Panc1 (cell line): Measurements from ENCODE around the gene PCGF3. TPM values are rescaled to one million over a fixed set of nuclear protein-coding genes. Genes with fewer than 3 reads are reported as not detected.

Experiments used
- ATAC-seq: fragments of 200-7000 bp; cut with Tn5 transposase; 2 replicates; pipeline ENCODE4 v1.9.1; 2020; ENCODE audit warnings: mild to moderate bottlenecking, moderate library complexity
- BruUV-seq: library from RNA; stranded (reverse); fragments of 400-500 nt; replicated peaks from 2 replicates; lab custom pipeline; 2021; lab: Mats Ljungman, UMichigan
- CTCF ChIA-PET: fragments of 300-600 bp; sonication (Branson Sonifier 250); formaldehyde crosslinking; loops from one replicate; lab custom pipeline; 2022; ENCODE audit warnings: antibody characterized with exemption; lab: Charles Lee
- POLR2A ChIA-PET: fragments of 300-600 bp; sonication (Branson Sonifier 250); formaldehyde crosslinking; loops from one replicate; lab custom pipeline; 2022; ENCODE audit warnings: antibody characterized with exemption; lab: Charles Lee
- DNase-seq: peaks from one replicate; pipeline ENCODE4 v3.0.0-alpha.2; 2010; ENCODE audit warnings: low read depth, low spot score
- H3K27ac ChIP-seq: 2 replicates; pipeline ENCODE4 v1.5.1; 2011; ENCODE audit warnings: mild to moderate bottlenecking, low read length, inconsistent platforms
- H3K27me3 ChIP-seq: fragments of 200-500 bp; sonication (Bioruptor generic); 2 replicates; pipeline ENCODE4 v1.6.0; 2014; ENCODE audit warnings: low read length, inconsistent platforms; ENCODE audit not compliant: control insufficient read depth, insufficient read depth
- H3K36me3 ChIP-seq: fragments of 200-500 bp; sonication (Bioruptor generic); 2 replicates; pipeline ENCODE4 v1.5.1; 2014; ENCODE audit warnings: inconsistent platforms, mild to moderate bottlenecking, low read length, moderate library complexity; ENCODE audit not compliant: control insufficient read depth, insufficient read depth
- H3K4me1 ChIP-seq: 2 replicates; pipeline ENCODE4 v1.5.1; 2011; ENCODE audit warnings: inconsistent platforms, mild to moderate bottlenecking, low read length, moderate library complexity; ENCODE audit not compliant: control insufficient read depth, insufficient read depth
- H3K4me3 ChIP-seq, 2 experiments: 2 replicates each; pipeline ENCODE4 v1.5.1; 2011 to 2012; ENCODE audit warnings: low read depth in 2 of 2, low read length in 2 of 2, mild to moderate bottlenecking in 2 of 2, inconsistent platforms in 1 of 2, moderate library complexity in 1 of 2
- H3K9me3 ChIP-seq: fragments of 200-500 bp; sonication (Bioruptor generic); 2 replicates; pipeline ENCODE4 v1.5.1; 2014; ENCODE audit warnings: low read depth, mild to moderate bottlenecking, inconsistent platforms, low read length, moderate library complexity; ENCODE audit not compliant: control insufficient read depth, insufficient read depth
- POLR2AphosphoS5 ChIP-seq: IDR thresholded peaks from 2 replicates; pipeline ENCODE4 v1.6.1; 2012; ENCODE audit warnings: mild to moderate bottlenecking, low read depth, low read length, moderate library complexity
- SIN3A ChIP-seq: IDR thresholded peaks from 2 replicates; pipeline ENCODE4 v1.6.1; 2012; ENCODE audit warnings: low read depth, mild to moderate bottlenecking, low read length, moderate library complexity, borderline replicate concordance; ENCODE audit not compliant: insufficient read depth
- TCF7L2 ChIP-seq: IDR thresholded peaks from 2 replicates; pipeline ENCODE4 v1.6.1; 2011; ENCODE audit warnings: mild to moderate bottlenecking, low read depth, low read length, inconsistent platforms
- in situ Hi-C: cut with HindIII; loops from 2 replicates; pipeline ENCODE4 v1.10.0; 2016; ENCODE audit warnings: low sequenced_read_pairs, low pct_unique_long_range_greater_than_20kb
- intact Hi-C: fragments of 100-400 bp; cut with micrococcal nuclease; formaldehyde crosslinking; loops from one replicate; pipeline ENCODE4 v1.10.0; 2022; ENCODE audit not compliant: unreplicated experiment
- total RNA-seq: library from RNA; stranded (reverse); gene quantifications from one replicate; pipeline ENCODE4 v1.2.1, GENCODE V29; 2021; ENCODE audit not compliant: unreplicated experiment
- TF ChIP-seq, protein P1 (sequence below), 2 experiments: IDR thresholded peaks; 2 replicates each; pipeline ENCODE4 v1.6.1; 2011 to 2012; ENCODE audit warnings: low read depth in 2 of 2, control low read depth in 1 of 2, low read length in 1 of 2, mild to moderate bottlenecking in 1 of 2, moderate library complexity in 1 of 2; ENCODE audit not compliant: insufficient read depth in 1 of 2
- TF ChIP-seq, protein P2 (sequence below): fragments of 450-650 bp; IDR thresholded peaks from 2 replicates; pipeline ENCODE4 v1.5.1; 2017; ENCODE audit warnings: mild to moderate bottlenecking

Gene PCGF3
- total RNA-seq, 1 experiment from 2014 or later: 44.6 TPM

- CTCF ChIA-PET: interaction anchor here (0.8 kb wide), 1 partner anchor 15 kb away, joined by 3 read pairs; no protein-coding TSS in a partner anchor
- H3K4me1 ChIP-seq: peaks cover 15% of the 10 kb centered on the region
- DNase-seq: no peak
- no peaks in the 10 kb centered on the region for H3K27me3 ChIP-seq
- POLR2A ChIA-PET: no interaction called here
- no peak for TF ChIP-seq SIN3A
- no peak for TF ChIP-seq TCF7L2
- TF ChIP-seq POLR2AphosphoS5: no peak
- TF ChIP-seq, protein P1, sequence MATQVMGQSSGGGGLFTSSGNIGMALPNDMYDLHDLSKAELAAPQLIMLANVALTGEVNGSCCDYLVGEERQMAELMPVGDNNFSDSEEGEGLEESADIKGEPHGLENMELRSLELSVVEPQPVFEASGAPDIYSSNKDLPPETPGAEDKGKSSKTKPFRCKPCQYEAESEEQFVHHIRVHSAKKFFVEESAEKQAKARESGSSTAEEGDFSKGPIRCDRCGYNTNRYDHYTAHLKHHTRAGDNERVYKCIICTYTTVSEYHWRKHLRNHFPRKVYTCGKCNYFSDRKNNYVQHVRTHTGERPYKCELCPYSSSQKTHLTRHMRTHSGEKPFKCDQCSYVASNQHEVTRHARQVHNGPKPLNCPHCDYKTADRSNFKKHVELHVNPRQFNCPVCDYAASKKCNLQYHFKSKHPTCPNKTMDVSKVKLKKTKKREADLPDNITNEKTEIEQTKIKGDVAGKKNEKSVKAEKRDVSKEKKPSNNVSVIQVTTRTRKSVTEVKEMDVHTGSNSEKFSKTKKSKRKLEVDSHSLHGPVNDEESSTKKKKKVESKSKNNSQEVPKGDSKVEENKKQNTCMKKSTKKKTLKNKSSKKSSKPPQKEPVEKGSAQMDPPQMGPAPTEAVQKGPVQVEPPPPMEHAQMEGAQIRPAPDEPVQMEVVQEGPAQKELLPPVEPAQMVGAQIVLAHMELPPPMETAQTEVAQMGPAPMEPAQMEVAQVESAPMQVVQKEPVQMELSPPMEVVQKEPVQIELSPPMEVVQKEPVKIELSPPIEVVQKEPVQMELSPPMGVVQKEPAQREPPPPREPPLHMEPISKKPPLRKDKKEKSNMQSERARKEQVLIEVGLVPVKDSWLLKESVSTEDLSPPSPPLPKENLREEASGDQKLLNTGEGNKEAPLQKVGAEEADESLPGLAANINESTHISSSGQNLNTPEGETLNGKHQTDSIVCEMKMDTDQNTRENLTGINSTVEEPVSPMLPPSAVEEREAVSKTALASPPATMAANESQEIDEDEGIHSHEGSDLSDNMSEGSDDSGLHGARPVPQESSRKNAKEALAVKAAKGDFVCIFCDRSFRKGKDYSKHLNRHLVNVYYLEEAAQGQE (IDR thresholded peaks at IDR 0.05; ENCODE audit: insufficient read depth in 1 of 2, low read depth in 2 of 2, low read length in 1 of 2): no peak
- TF ChIP-seq, protein P2, sequence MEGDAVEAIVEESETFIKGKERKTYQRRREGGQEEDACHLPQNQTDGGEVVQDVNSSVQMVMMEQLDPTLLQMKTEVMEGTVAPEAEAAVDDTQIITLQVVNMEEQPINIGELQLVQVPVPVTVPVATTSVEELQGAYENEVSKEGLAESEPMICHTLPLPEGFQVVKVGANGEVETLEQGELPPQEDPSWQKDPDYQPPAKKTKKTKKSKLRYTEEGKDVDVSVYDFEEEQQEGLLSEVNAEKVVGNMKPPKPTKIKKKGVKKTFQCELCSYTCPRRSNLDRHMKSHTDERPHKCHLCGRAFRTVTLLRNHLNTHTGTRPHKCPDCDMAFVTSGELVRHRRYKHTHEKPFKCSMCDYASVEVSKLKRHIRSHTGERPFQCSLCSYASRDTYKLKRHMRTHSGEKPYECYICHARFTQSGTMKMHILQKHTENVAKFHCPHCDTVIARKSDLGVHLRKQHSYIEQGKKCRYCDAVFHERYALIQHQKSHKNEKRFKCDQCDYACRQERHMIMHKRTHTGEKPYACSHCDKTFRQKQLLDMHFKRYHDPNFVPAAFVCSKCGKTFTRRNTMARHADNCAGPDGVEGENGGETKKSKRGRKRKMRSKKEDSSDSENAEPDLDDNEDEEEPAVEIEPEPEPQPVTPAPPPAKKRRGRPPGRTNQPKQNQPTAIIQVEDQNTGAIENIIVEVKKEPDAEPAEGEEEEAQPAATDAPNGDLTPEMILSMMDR: no peak
- H3K4me3 ChIP-seq: no peak overlapping the region
- no peak overlapping the region for H3K27ac ChIP-seq
- intact Hi-C loops (no loop called here), in situ Hi-C loops (no loop called here)
- no TSS peak for BruUV-seq
- no peak for ATAC-seq
- peaks cover 3% of the 10 kb centered on the region; the same call in 1 of the 2 replicates for H3K36me3 ChIP-seq
- H3K9me3 ChIP-seq: no peaks in the 10 kb centered on the region
Measured at GRCh38 chr4:679104-679481, 26.5 kb upstream of the PCGF3 start.

DNA sequence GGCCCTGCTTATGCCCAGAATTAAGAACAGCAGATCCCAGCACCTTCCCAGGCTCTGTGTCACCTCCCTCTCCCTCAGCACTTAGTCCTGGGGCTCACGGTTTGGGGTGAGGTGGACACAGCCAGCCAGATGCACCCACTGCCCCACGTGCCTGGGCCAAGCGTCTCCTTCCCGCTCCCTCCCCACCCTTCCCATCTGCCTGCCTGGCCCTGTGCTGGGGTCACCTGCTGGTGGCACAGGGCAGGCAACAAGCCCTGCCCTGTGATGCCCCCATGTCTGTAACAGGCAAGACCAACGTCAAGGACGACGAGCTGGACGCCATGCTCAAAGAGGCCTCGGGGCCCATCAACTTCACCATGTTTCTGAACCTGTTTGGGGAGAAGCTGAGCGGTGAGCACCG lies 26.0 kb upstream of the PCGF3 start:
- TF ChIP-seq, protein P1 (IDR thresholded peaks at IDR 0.05; ENCODE audit: insufficient read depth in 1 of 2, low read depth in 2 of 2, low read length in 1 of 2): no peak
- TF ChIP-seq POLR2AphosphoS5 (no peak), SIN3A (no peak), TCF7L2 (no peak)
- TF ChIP-seq, protein P2: no peak
- H3K4me3 ChIP-seq: no peak overlapping the region
- ChIA-PET POLR2A (no interaction called here), CTCF (no interaction called here)
- H3K9me3 ChIP-seq: no peaks in the 10 kb centered on the region
- H3K27ac ChIP-seq: no peak overlapping the region
- no peak for ATAC-seq
- no TSS peak for BruUV-seq
- intact Hi-C loops: no loop called here
- H3K27me3 ChIP-seq: no peaks in the 10 kb centered on the region
- H3K36me3 ChIP-seq: peaks cover 2% of the 10 kb centered on the region; the same call in 1 of the 2 replicates
- in situ Hi-C loops: no loop called here
- DNase-seq: no peak
- H3K4me1 ChIP-seq: peaks cover 17% of the 10 kb centered on the region
